Breast epithelium (tissue), 4 donors: ENCODE measurements around the gene SLC2A11. TPM values are rescaled to one million over a fixed set of nuclear protein-coding genes. Genes with fewer than 3 reads are reported as not detected.

Experiments
- DNase-seq, 2 donors: peaks; one replicate each; pipeline ENCODE4 v3.0.0-alpha.2; 2019; ENCODE audit warnings: low spot score in 2 of 2
- H3K27ac ChIP-seq, 2 donors: fragments of 200-600 bp; sonication (generic) in 1 of 2; one replicate each; pipeline ENCODE4 v1.5.1; 2016 to 2019; ENCODE audit warnings: mild to moderate bottlenecking in 1 of 2
- H3K27me3 ChIP-seq, 2 donors: fragments of 200-600 bp; sonication (generic) in 1 of 2; one replicate each; pipeline versions ENCODE4 v1.5.1 to v1.6.0; 2017 to 2019; ENCODE audit warnings: control low read depth in 1 of 2, mild to moderate bottlenecking in 1 of 2
- H3K36me3 ChIP-seq: fragments of 200-600 bp; one replicate; pipeline ENCODE4 v1.5.1; 2019
- H3K4me1 ChIP-seq, 2 donors: fragments of 200-600 bp; sonication (generic); one replicate each; pipeline ENCODE4 v1.5.1; 2016 to 2019; ENCODE audit warnings: control low read depth in 1 of 2
- H3K4me3 ChIP-seq, 3 donors: fragments of 200-600 bp; sonication (generic); 1 replicate in 2 of 3; 2 replicates in 1 of 3; pipeline ENCODE4 v1.5.1; 2016 to 2019; ENCODE audit warnings: mild to moderate bottlenecking in 3 of 3, moderate library complexity in 2 of 3
- H3K9me3 ChIP-seq, 2 donors: fragments of 200-600 bp; sonication (generic) in 1 of 2; one replicate each; pipeline ENCODE4 v1.5.1; 2016 to 2019; ENCODE audit warnings: control low read depth in 1 of 2
- CTCF ChIP-seq, 3 donors: fragments of 450-650 bp; IDR thresholded peaks; one replicate each; pipeline ENCODE4 v1.5.1; 2016 to 2017; ENCODE audit warnings: antibody characterized with exemption in 3 of 3, mild to moderate bottlenecking in 3 of 3, moderate library complexity in 3 of 3
- POLR2A ChIP-seq: fragments of 450-650 bp; IDR thresholded peaks from one replicate; pipeline ENCODE4 v1.6.1; 2016; ENCODE audit warnings: antibody characterized with exemption, mild to moderate bottlenecking, moderate library complexity
- POLR2AphosphoS5 ChIP-seq, 3 donors: sonication (generic); formaldehyde crosslinking; IDR thresholded peaks; one replicate each; pipeline ENCODE4 v1.6.1; 2017; ENCODE audit warnings: antibody characterized with exemption in 3 of 3
- intact Hi-C: fragments of 100-400 bp; cut with DNase I; formaldehyde crosslinking; loops from one replicate; pipeline ENCODE4 v1.15.1; 2023; ENCODE audit warnings: low total_unique reads
- total RNA-seq, 3 donors: library from RNA; depleted of rRNA; stranded (reverse); fragments of >200 nt; gene quantifications; one replicate each; pipeline ENCODE4 v1.1.0, GENCODE V29; 2016

The SLC2A11 gene
- total RNA-seq, 3 donors from 2014 or later: 10.2 to 17.0 (median 13.1) TPM

- TF ChIP-seq POLR2A (no peak), POLR2AphosphoS5 (IDR thresholded peaks at IDR 0.05) (no peak), CTCF (IDR thresholded peaks at IDR 0.05) (no peak)
- Histone ChIP-seq H3K36me3 (no peaks in the 10 kb centered on the region), H3K4me3 (peak overlapping the region; percentile 27 to 60 (median 43)), H3K27me3 (no peaks in the 10 kb centered on the region), H3K27ac (no peak overlapping the region), H3K4me1 (peaks cover 0 to 5% of the 10 kb centered on the region in 2 donors), H3K9me3 (no peaks in the 10 kb centered on the region)
- DNase-seq: no peak
- intact Hi-C loops: loop anchor here (10.0 kb wide), 1 partner anchor 63 kb away; the partner anchor contains the start of gene MMP11
Observed at GRCh38 chr22:23837911-23838680, 19.6 kb upstream of the SLC2A11 start.

GRCh38 chr22:23838681-23839468, 18.8 kb upstream of the SLC2A11 start, which contains the start of gene DERL3:
DERL3 (minus strand) TSS chr22:23839006; CDS start chr22:23838987, 19 bp downstream.
- Histone ChIP-seq H3K9me3 (no peaks in the 10 kb centered on the region), H3K36me3 (no peaks in the 10 kb centered on the region), H3K27ac (no peak within 1 kb of the TSS), H3K4me1 (peaks cover 0 to 5% of the 10 kb centered on the region in 2 donors), H3K27me3 (no peaks in the 10 kb centered on the region), H3K4me3 (peak within 1 kb of the TSS; percentile 27 to 60 (median 43))
- DNase-seq: peak; percentile 92 to 96
- TF ChIP-seq CTCF (IDR thresholded peaks at IDR 0.05) (no peak), POLR2AphosphoS5 (IDR thresholded peaks at IDR 0.05) (peak in 2 of 3 donors; percentile 57 to 71)
- intact Hi-C loops: loop anchor here (10.0 kb wide), 1 partner anchor 64 kb away; the partner anchor contains the start of gene MMP11

- H3K9me3 ChIP-seq: no peaks in the 10 kb centered on the region
- intact Hi-C loops: loop anchor here (10.0 kb wide), 1 partner anchor 315 kb away; no protein-coding TSS in a partner anchor
- DNase-seq: no peak
- no peak for TF ChIP-seq POLR2AphosphoS5 (IDR thresholded peaks at IDR 0.05)
- TF ChIP-seq POLR2A: no peak
- TF ChIP-seq CTCF (IDR thresholded peaks at IDR 0.05): no peak
- H3K36me3 ChIP-seq: no peaks in the 10 kb centered on the region
- no peak overlapping the region for H3K4me3 ChIP-seq
- H3K27ac ChIP-seq: no peak overlapping the region
- no peaks in the 10 kb centered on the region for H3K27me3 ChIP-seq
- H3K4me1 ChIP-seq: peaks cover 0 to 6% of the 10 kb centered on the region in 2 donors
Observed at GRCh38 chr22:23840026-23840425, 17.6 kb upstream of the SLC2A11 start.

GRCh38 chr22:23841292-23841691, 16.4 kb upstream of the SLC2A11 start:
- H3K4me1 ChIP-seq: peaks cover 2 to 14% of the 10 kb centered on the region in 2 donors
- H3K27ac ChIP-seq: no peak overlapping the region
- intact Hi-C loops: loop anchor here (10.0 kb wide), 1 partner anchor 316 kb away; no protein-coding TSS in a partner anchor
- no peak overlapping the region for H3K4me3 ChIP-seq
- DNase-seq: no peak
- no peaks in the 10 kb centered on the region for H3K9me3 ChIP-seq
- H3K27me3 ChIP-seq: no peaks in the 10 kb centered on the region
- no peak for TF ChIP-seq POLR2A
- no peak for TF ChIP-seq CTCF (IDR thresholded peaks at IDR 0.05)
- TF ChIP-seq POLR2AphosphoS5 (IDR thresholded peaks at IDR 0.05): no peak
- no peaks in the 10 kb centered on the region for H3K36me3 ChIP-seq
